Measurements from ENCODE around the gene TSPAN18.

TSPAN18 gene

GRCh38 chr11:44747316-44747715 is 20.6 kb downstream of the TSPAN18 start:
- no peaks in the 10 kb centered on the region for H3K9me3 ChIP-seq (ENCODE audit: insufficient read depth, low read depth, low read length)
- H3K9ac ChIP-seq (ENCODE audit: low read depth, low read length, poor library complexity, severe bottlenecking), result no peak overlapping the region
- no peaks in the 10 kb centered on the region for H3K4me1 ChIP-seq (ENCODE audit: insufficient read depth, low read length, poor library complexity, severe bottlenecking)
- H4K20me1 ChIP-seq (ENCODE audit: insufficient read depth, low read length, poor library complexity, severe bottlenecking), result no peaks in the 10 kb centered on the region
- H3K79me2 ChIP-seq (ENCODE audit: insufficient read depth, low read length), result no peaks in the 10 kb centered on the region
- H3K36me3 ChIP-seq (ENCODE audit: insufficient read depth, low read length), result no peaks in the 10 kb centered on the region
- no peaks in the 10 kb centered on the region for H3K27me3 ChIP-seq (ENCODE audit: insufficient read depth, low read length, poor library complexity, severe bottlenecking)
- H3K4me3 ChIP-seq (ENCODE audit: low read length, poor library complexity, severe bottlenecking), result no peak overlapping the region
- no peak overlapping the region for H3K4me2 ChIP-seq (ENCODE audit: low read depth, low read length, poor library complexity, severe bottlenecking)
- no peak overlapping the region for H2AFZ ChIP-seq (ENCODE audit: low read length)
- H3F3A ChIP-seq (ENCODE audit: low read depth), result no peaks in the 10 kb centered on the region
- no peak for TF ChIP-seq EZH2phosphoT487 (IDR thresholded peaks at IDR 0.05; ENCODE audit: borderline replicate concordance)
- TF ChIP-seq, protein P1, sequence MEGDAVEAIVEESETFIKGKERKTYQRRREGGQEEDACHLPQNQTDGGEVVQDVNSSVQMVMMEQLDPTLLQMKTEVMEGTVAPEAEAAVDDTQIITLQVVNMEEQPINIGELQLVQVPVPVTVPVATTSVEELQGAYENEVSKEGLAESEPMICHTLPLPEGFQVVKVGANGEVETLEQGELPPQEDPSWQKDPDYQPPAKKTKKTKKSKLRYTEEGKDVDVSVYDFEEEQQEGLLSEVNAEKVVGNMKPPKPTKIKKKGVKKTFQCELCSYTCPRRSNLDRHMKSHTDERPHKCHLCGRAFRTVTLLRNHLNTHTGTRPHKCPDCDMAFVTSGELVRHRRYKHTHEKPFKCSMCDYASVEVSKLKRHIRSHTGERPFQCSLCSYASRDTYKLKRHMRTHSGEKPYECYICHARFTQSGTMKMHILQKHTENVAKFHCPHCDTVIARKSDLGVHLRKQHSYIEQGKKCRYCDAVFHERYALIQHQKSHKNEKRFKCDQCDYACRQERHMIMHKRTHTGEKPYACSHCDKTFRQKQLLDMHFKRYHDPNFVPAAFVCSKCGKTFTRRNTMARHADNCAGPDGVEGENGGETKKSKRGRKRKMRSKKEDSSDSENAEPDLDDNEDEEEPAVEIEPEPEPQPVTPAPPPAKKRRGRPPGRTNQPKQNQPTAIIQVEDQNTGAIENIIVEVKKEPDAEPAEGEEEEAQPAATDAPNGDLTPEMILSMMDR (conservative IDR thresholded peaks at IDR 0.05; ENCODE audit: low read length), result no peak
- H3K9me2 ChIP-seq (replicated peaks; ENCODE audit: low read depth, low read length), result no peaks in the 10 kb centered on the region

DNA sequence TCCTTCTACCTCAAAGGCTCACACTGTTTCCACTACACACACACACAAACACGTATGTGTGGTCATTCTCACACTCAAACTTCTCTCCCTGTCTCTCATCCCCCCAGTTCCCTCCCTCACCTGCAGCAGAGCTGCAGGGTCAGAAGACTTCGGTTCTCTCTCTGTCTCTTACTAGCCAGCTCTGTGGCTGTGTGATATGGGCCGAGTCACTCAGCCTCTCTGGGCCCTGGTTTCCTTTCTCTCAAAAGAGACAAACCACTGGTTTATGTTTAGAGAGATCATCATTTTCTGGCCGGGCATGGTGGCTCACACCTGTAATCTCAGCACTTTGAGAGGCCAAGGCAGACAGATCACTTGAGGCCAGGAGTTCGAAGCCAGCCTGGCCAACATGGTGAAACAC is 21.1 kb downstream of the TSPAN18 start:
- Histone ChIP-seq H3K79me2 (ENCODE audit: insufficient read depth, low read length) (no peaks in the 10 kb centered on the region), H2AFZ (ENCODE audit: low read length) (no peak overlapping the region), H4K20me1 (ENCODE audit: insufficient read depth, low read length, poor library complexity, severe bottlenecking) (no peaks in the 10 kb centered on the region), H3K9me3 (ENCODE audit: insufficient read depth, low read depth, low read length) (no peaks in the 10 kb centered on the region), H3F3A (ENCODE audit: low read depth) (no peaks in the 10 kb centered on the region), H3K4me2 (ENCODE audit: low read depth, low read length, poor library complexity, severe bottlenecking) (no peak overlapping the region), H3K27me3 (ENCODE audit: insufficient read depth, low read length, poor library complexity, severe bottlenecking) (no peaks in the 10 kb centered on the region), H3K4me1 (ENCODE audit: insufficient read depth, low read length, poor library complexity, severe bottlenecking) (no peaks in the 10 kb centered on the region), H3K9me2 (replicated peaks; ENCODE audit: low read depth, low read length) (no peaks in the 10 kb centered on the region), H3K9ac (ENCODE audit: low read depth, low read length, poor library complexity, severe bottlenecking) (no peak overlapping the region), H3K36me3 (ENCODE audit: insufficient read depth, low read length) (no peaks in the 10 kb centered on the region), H3K4me3 (ENCODE audit: low read length, poor library complexity, severe bottlenecking) (no peak overlapping the region)
- no peak for TF ChIP-seq EZH2phosphoT487 (IDR thresholded peaks at IDR 0.05; ENCODE audit: borderline replicate concordance)
- TF ChIP-seq, protein P1 (conservative IDR thresholded peaks at IDR 0.05; ENCODE audit: low read length), result no peak

DNA sequence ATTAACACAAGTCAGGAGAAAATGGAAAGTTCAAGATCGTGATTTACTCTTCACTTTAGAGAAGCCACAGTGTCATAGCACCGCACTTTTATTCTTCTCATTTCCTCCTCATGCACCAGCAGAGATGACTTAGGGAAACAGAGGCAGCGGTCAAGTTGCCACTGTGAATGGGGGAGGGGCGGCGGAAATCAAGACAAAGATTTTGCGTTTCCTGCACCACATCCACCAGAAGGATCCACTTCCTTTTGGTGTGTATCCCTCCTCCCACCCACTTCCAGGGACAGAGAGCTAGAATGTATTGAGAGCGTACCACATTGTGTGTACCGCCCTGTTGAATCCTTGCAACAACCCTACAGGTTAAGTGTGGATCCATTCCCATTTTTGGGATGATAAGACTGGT is 21.8 kb downstream of the TSPAN18 start:
- H3K4me3 ChIP-seq (ENCODE audit: low read length, poor library complexity, severe bottlenecking), result no peak overlapping the region

More for the DNA sequence above, 21.8 kb downstream of the TSPAN18 start:
- Histone ChIP-seq H3K4me1 (ENCODE audit: insufficient read depth, low read length, poor library complexity, severe bottlenecking) (no peaks in the 10 kb centered on the region), H3K9me3 (ENCODE audit: insufficient read depth, low read depth, low read length) (no peaks in the 10 kb centered on the region), H3K36me3 (ENCODE audit: insufficient read depth, low read length) (no peaks in the 10 kb centered on the region), H3K27me3 (ENCODE audit: insufficient read depth, low read length, poor library complexity, severe bottlenecking) (no peaks in the 10 kb centered on the region), H3K9me2 (replicated peaks; ENCODE audit: low read depth, low read length) (no peaks in the 10 kb centered on the region), H3K4me2 (ENCODE audit: low read depth, low read length, poor library complexity, severe bottlenecking) (no peak overlapping the region), H3F3A (ENCODE audit: low read depth) (no peaks in the 10 kb centered on the region), H3K9ac (ENCODE audit: low read depth, low read length, poor library complexity, severe bottlenecking) (no peak overlapping the region), H4K20me1 (ENCODE audit: insufficient read depth, low read length, poor library complexity, severe bottlenecking) (no peaks in the 10 kb centered on the region), H3K79me2 (ENCODE audit: insufficient read depth, low read length) (no peaks in the 10 kb centered on the region), H2AFZ (ENCODE audit: low read length) (no peak overlapping the region)
- TF ChIP-seq EZH2phosphoT487 (IDR thresholded peaks at IDR 0.05; ENCODE audit: borderline replicate concordance), result no peak
- TF ChIP-seq, protein P1 (conservative IDR thresholded peaks at IDR 0.05; ENCODE audit: low read length), result no peak
